Esophagus mucosa (tissue), 1 donor: ENCODE measurements around the gene LRRC28. TPM values are rescaled to one million over a fixed set of nuclear protein-coding genes. Genes with fewer than 3 reads are reported as not detected.
"Not testable (repeated sequence)": the region's sequence is repeated elsewhere in the genome, so short reads cannot be mapped to it uniquely, and the experiment has no call there.

Experiments
- ATAC-seq: fragments of 200-7000 bp; cut with Tn5 transposase; one replicate; pipeline ENCODE4 v1.9.1; 2020
- total RNA-seq: library from RNA; stranded (reverse); gene quantifications from one replicate; pipeline ENCODE4 v1.2.4, GENCODE V29; 2023
- donor health status: DM: yes; HTN: yes; CAD: no.

LRRC28 gene
- total RNA-seq, 1 donor from 2014 or later, result 21.3 TPM

- no peak for ATAC-seq
Observed at GRCh38 chr15:99345242-99345641, 94.0 kb downstream of the LRRC28 start.

DNA sequence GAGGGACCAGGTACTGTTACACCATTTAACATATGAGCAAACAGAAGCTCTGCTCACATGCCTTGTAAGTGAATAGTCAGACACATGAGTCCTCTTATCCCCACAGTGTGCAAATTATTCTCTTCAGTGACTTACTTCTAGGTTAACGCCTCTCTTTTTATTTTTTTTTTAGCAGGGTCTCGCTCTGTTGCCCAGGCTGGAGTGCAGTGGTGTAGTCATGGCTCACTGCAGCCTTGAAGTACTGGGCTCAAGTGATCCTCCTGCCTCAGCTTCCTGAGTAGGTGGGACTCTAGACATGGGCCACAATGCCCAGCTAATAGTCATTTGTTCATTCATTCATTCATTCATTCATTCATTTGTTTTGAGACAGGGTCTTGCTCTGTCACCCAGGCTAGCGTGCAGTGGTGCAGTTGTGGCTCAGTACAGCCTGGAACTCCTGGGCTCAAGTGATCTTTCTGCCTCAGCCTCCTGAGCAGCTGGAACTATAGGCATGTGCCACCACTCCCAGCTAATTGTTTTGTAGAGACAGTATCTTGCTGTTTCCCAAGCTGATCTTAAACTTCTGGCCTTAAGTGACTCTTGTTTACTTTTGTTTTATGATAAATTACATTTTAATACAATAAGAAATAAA is 94.7 kb downstream of the LRRC28 start:
- no peak for ATAC-seq

DNA sequence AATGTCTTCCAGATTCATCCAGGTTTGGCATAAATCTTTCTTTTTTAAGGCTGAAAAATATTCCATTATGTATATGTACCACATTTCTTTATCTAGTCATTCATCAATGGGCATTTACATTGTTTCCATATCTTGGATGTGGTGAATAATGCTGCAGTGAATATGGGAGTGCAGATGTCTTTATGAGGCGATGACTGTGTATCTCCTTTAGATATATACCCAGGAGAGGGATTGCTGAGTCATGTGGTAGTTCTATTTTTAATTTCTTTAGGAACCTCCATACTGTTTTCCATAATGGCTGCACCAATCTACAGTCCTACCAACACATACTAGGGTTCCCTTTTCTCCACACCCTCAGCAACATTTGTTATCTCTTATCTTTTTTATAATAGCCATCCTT is 96.3 kb downstream of the LRRC28 start:
- ATAC-seq, result no peak

GRCh38 chr15:99348412-99348811 is 97.1 kb downstream of the LRRC28 start:
- ATAC-seq, result no peak

GRCh38 chr15:99350408-99350807 is 99.1 kb downstream of the LRRC28 start:
- ATAC-seq, result no peak

GRCh38 chr15:99359769-99360168 is 108.5 kb downstream of the LRRC28 start:
- no peak for ATAC-seq

DNA sequence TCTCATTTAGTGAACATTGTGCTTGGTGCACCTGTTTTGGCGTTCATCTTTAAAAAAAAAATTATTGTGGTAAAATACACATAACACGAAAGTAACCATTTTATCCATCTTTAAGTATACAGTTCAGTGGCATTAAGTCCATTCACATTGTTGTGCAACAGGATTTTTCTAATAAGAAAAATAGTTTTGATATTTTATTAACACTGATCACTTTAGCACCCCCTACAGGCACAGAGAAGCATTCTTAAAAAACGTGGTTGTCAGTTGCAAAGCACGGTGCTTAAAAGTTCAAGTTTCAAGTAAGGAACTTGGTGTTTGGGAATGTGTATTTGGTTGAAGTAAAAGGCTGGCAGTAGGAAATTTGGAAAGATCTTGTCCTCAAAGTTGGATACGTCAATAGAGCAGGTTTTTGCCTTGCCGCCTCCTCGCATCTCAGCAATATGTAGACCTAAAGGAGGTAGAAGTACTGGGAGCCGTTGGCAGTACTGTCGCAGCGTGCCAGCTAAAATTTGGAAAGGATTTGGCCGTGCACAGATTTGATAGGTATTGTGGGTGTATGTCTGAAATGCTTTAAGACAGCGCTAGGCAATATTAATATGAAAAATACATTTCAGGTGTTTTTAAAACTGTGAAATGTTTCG is 110.4 kb downstream of the LRRC28 start:
- ATAC-seq, result no peak

DNA sequence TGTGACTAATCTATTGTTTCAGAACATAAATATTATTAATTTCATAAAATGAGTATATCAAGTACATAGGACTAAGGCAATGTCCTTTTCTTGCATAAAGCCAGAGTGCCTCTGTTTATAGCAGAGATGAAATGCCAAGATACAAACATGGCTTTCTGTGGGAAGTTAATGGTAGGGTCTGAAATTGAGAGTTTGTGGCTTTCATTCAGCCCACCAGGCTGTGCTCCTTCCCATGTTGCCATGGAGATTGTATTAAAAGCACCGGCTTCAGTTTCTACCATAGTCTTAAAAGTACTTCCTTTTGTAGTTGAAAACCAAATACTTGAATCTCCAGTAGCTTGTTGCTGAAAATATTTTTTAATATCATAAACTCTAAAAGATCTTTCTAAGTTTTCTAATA is 114.0 kb downstream of the LRRC28 start:
- ATAC-seq, result no peak

DNA sequence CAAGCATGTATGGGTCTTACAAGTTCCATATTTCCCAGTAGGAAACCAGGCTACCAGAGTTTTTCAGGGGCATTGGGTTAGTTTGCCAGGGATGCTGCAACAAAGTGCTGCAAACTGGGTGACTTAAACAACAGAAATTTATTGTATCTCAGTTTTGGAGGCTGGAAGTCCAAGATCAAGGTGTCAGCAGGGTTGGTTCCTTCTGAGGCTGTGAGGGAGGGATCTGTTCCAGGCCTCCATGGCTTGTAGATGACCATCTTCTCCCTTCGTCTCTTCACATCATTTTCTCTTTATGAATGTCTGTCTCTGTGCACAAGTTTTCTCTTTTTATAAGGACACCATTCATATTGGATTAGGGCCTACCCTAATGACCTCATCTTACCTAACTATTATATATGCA is 114.7 kb downstream of the LRRC28 start:
- ATAC-seq, result no peak

DNA sequence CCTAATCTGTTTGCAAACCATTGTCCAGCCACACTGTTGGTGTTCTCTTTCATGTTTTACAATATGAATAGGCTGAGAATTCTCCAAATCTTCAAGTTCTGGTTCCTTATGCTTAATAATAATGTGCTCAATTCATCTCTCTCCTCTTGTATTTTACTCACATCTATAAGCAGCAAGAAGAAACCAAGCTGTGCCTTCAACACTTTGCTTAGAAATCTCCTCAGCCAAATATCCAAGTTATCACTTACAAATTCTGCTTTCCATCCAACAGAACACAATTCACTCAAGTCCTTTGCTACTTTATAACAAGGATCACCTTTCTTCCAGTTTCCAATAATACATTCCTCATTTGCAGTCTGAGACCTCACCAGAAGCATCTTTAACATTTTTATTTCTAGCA is 117.5 kb downstream of the LRRC28 start:
- ATAC-seq, result no peak

DNA sequence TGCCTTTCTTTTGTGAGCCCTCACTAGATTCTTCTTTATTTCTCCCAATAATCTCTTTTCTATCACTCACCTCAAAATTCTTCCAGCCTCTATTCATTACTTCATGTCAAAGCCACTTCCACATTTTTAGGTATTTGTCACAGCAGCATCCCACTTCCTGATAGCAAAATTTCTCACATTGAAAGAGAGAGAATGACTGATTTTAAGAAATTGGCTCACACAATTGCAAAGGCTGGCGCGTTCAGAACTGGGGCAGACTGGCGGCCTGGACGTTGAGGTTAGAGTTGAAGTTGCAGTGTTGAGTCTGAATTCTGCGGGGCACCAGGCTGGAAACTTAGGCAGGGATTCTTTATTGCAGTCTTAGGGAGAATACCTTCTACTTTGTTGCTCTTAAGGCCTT is 117.9 kb downstream of the LRRC28 start:
- ATAC-seq, result no peak

GRCh38 chr15:99371180-99372103 is 120.2 kb downstream of the LRRC28 start:
- ATAC-seq, result no peak

DNA sequence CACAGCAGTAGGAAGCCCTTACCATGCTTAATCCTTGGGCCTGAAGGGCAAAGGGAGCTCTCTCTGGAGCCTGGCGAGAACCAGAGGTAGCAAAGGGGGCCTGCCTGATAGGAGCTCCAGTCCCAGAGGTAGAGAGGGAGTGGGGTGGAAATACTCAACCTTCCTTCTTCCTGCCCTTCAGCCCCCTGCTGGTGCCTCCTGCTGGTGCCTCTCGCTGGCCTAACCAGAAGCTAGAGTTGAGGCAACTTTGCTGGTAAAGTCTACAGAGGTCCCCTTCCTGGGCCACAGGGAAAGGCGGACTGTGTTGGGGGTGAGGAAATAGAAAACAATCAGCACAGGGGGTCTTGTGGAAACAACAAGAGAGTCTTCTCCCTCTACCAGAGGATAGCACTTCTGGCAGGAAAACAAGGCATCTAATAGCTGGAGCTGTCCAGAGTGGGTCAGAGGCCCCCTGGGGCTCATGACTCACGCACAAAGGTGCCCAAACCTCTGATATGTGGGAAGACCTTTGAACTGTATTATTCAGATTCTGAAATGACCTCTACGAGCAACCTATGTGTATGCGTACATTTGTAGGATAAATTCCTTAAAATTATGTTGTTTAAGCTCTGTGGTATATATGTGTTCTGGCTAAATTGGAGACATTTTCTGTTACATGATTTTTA is 133.9 kb downstream of the LRRC28 start:
- ATAC-seq, result no peak

DNA sequence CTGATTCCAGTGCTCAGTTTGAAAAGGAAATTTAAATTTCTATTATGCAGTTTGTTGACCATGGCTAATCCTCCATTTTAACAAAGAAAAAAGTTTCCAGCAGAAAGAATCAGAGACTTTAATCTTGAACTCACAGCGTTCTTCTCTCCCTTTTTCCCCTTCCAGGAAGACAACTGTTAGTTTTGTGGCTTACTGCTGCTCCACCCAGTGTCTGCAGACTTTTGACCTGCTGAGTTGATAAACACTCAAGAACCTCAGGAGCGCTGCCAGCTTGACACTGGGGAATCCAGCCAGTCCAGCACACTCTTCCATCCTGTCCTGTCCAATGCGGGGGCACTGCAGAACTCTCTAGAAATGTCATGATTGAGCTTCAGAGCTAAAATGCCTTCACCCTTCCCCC is 134.6 kb downstream of the LRRC28 start:
- no peak for ATAC-seq

DNA sequence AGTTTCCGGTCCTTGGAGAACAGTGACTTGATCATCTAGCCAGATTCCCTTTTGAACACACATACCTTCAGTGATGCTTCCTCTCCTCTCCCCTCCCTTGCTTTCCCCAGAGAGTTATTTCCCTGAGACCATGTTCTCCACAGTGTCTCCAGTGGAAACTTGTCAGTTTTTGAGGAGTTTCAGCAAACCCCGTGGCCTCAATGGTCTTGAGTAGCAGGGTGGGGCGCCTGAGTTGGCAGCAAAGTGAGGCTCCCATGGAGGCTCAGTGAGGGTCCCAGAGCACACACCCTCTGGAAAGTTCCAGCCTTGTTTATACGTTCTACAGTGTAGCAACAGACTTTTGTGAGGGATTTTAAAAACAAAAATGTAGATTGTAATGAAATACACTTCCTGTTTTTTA is 135.1 kb downstream of the LRRC28 start:
- ATAC-seq, result no peak

- ATAC-seq, result no peak
Observed at GRCh38 chr15:99387421-99388168, 136.3 kb downstream of the LRRC28 start.

GRCh38 chr15:99390667-99391066 is 139.4 kb downstream of the LRRC28 start:
- no peak for ATAC-seq

DNA sequence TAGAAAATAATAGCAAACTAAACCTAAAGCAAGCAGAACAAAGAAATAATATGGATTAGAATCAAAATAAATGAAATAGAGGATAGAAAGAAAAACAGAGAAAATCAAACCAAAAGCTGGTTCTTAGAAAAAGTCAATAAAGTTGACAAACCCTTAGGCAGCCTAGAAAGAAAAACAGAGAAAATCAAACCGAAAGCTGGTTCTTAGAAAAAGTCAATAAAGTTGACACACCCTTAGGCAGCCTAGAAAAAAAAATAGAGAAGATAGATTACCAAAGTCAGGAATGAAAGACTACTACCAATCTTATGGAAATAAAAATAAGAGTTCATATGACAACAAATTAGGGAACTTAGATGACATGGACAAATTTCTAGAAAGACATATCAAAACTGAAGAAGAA is 142.4 kb downstream of the LRRC28 start:
- no peak for ATAC-seq

DNA sequence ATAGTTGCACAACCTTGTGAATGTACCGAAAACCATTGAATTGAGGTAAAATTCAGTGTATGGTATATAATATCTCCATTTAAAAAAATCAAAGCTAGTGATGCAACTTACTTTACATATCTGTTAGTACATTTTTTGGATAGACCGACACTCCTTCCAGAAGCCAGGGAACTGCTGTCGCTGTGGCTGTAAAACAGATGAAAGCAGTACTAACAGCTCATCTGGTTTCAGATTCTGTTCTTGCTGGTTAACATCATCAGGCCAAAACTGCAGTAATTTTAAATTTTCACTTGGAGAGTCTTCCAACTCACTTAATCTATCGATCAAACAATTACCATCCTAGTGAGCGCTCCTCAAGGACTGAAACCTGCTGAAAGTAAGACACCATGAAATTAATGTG is 145.1 kb downstream of the LRRC28 start:
- no peak for ATAC-seq

GRCh38 chr15:99399061-99399460 is 147.8 kb downstream of the LRRC28 start:
- no peak for ATAC-seq

DNA sequence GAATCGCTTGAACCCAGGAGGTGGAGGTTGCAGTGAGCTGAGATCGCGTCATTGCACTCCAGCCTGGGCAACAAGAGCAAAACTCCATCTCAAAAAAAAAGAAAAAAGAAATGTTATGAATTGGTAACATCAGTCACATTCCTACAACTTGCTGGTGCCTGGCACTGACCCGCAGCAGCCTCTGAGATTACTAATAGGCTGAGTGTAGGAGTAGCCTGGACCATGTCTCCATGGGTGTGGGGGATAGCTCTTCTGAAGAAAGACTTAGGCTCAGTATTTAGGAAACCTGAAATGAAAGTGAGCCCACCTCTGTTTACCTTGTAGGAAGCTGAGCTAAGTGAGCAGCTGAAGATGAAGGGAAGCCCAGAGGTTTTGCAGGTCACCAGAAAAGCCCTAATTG is 148.3 kb downstream of the LRRC28 start:
- ATAC-seq, result no peak

DNA sequence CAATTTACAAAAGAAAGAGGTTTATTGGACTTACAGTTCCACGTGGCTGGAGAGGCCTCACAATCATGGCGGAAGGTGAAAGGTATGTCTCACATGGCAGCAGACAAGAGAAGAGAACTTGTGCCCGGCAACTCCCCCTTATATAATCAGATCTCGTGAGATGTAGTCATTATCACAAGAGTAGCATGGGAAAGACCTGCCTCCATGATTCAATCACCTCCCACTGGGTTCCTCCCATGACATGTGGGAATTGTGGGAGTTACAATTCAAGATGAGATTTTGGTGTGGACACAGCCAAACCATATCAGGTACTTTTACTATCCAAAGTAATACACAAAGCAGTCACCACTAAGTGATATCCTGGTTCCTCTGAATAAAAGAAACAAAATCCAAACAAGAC is 149.9 kb downstream of the LRRC28 start:
- ATAC-seq, result not testable (repeated sequence)
